HG03135 (cell line): ENCODE data around the gene MEF2C.
A peak's percentile ranks its signal among the peaks of the same experiment; 100 is the strongest.

Experiments
- ATAC-seq: cut with Tn5 transposase; IDR thresholded peaks from one replicate; pipeline ENCODE4 v1.9.1; 2021; ENCODE audit warnings: mild to moderate bottlenecking, moderate library complexity; ENCODE audit not compliant: unreplicated experiment

The MEF2C gene

GRCh38 chr5:88677943-88678769 is 204.8 kb downstream of the MEF2C start:
- no peak for ATAC-seq

- ATAC-seq = no peak
Observed at GRCh38 chr5:88677376-88677895, 205.5 kb downstream of the MEF2C start.

GRCh38 chr5:88676637-88677375 is 206.2 kb downstream of the MEF2C start:
- no peak for ATAC-seq

- peak; percentile 33 for ATAC-seq
Observed at GRCh38 chr5:88675708-88676636, 207.0 kb downstream of the MEF2C start.

- peak; percentile 13 for ATAC-seq
Observed at GRCh38 chr5:88675168-88675707, 207.7 kb downstream of the MEF2C start.

- peak; percentile 69 for ATAC-seq
Observed at GRCh38 chr5:88674356-88675167, 208.4 kb downstream of the MEF2C start.

- ATAC-seq = no peak
Observed at GRCh38 chr5:88673253-88674105, 209.5 kb downstream of the MEF2C start.

GRCh38 chr5:88672644-88673252 is 210.2 kb downstream of the MEF2C start:
- no peak for ATAC-seq

GRCh38 chr5:88671505-88672499 is 211.2 kb downstream of the MEF2C start:
- ATAC-seq = no peak

GRCh38 chr5:88671106-88671504 is 211.9 kb downstream of the MEF2C start:
- no peak for ATAC-seq

GRCh38 chr5:88670461-88670860 is 212.5 kb downstream of the MEF2C start:
- no peak for ATAC-seq

GRCh38 chr5:88669371-88670050 is 213.5 kb downstream of the MEF2C start:
- no peak for ATAC-seq

- no peak for ATAC-seq
Observed at GRCh38 chr5:88667496-88668201, 215.3 kb downstream of the MEF2C start.
